Lower leg skin (tissue), 3 donors: Measurements from ENCODE around the gene KBTBD13.
"Not testable (repeated sequence)": the region's sequence is repeated elsewhere in the genome, so short reads cannot be mapped to it uniquely, and the experiment has no call there.

Experiments used
- POLR2A ChIP-seq, 2 donors: fragments of 450-650 bp; IDR thresholded peaks; one replicate each; pipeline ENCODE4 v1.6.1; 2016 to 2017; ENCODE audit warnings: antibody characterized with exemption in 2 of 2, mild to moderate bottlenecking in 1 of 2, moderate library complexity in 1 of 2
- TF ChIP-seq, protein P1 (sequence below), 3 donors: fragments of 450-650 bp; IDR thresholded peaks; one replicate each; pipeline ENCODE4 v1.5.1; 2016; ENCODE audit warnings: antibody characterized with exemption in 3 of 3, mild to moderate bottlenecking in 3 of 3, moderate library complexity in 2 of 3

- TF ChIP-seq, protein P1, sequence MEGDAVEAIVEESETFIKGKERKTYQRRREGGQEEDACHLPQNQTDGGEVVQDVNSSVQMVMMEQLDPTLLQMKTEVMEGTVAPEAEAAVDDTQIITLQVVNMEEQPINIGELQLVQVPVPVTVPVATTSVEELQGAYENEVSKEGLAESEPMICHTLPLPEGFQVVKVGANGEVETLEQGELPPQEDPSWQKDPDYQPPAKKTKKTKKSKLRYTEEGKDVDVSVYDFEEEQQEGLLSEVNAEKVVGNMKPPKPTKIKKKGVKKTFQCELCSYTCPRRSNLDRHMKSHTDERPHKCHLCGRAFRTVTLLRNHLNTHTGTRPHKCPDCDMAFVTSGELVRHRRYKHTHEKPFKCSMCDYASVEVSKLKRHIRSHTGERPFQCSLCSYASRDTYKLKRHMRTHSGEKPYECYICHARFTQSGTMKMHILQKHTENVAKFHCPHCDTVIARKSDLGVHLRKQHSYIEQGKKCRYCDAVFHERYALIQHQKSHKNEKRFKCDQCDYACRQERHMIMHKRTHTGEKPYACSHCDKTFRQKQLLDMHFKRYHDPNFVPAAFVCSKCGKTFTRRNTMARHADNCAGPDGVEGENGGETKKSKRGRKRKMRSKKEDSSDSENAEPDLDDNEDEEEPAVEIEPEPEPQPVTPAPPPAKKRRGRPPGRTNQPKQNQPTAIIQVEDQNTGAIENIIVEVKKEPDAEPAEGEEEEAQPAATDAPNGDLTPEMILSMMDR (IDR thresholded peaks at IDR 0.05): not testable (repeated sequence)
- TF ChIP-seq POLR2A (IDR thresholded peaks at IDR 0.05): not testable (repeated sequence)
Measured at GRCh38 chr15:65093793-65094170, 17.2 kb downstream of the KBTBD13 start.
